Measurements from ENCODE around the gene CELF4.

The CELF4 gene

GRCh38 chr18:37253394-37254235 lies 312.0 kb downstream of the CELF4 start:
- no peak overlapping the region for H3K27ac ChIP-seq (replicated peaks)
- H3K4me3 ChIP-seq (replicated peaks; ENCODE audit: insufficient read depth, low read length) = no peak overlapping the region
- H3K27me3 ChIP-seq (ENCODE audit: insufficient read depth, poor library complexity, severe bottlenecking) = peaks cover 67% of the 10 kb centered on the region
- TF ChIP-seq REST (IDR thresholded peaks at IDR 0.05; ENCODE audit: insufficient replicate concordance, low read depth) (no peak), POLR2AphosphoS5 (IDR thresholded peaks at IDR 0.05; ENCODE audit: low read depth) (no peak), CTCF (IDR thresholded peaks at IDR 0.05; ENCODE audit: insufficient read depth, low read length) (no peak), GABPA (IDR thresholded peaks at IDR 0.05; ENCODE audit: low read depth) (no peak), SPI1 (IDR thresholded peaks at IDR 0.05; ENCODE audit: borderline replicate concordance, low read depth) (no peak)
- no peak for DNase-seq (ENCODE audit: low read depth in 1 of 2, low spot score in 1 of 2)

GRCh38 chr18:37252854-37253393 lies 312.7 kb downstream of the CELF4 start:
- H3K4me3 ChIP-seq (replicated peaks; ENCODE audit: insufficient read depth, low read length) = no peak overlapping the region
- TF ChIP-seq CTCF (IDR thresholded peaks at IDR 0.05; ENCODE audit: insufficient read depth, low read length) (no peak), SPI1 (IDR thresholded peaks at IDR 0.05; ENCODE audit: borderline replicate concordance, low read depth) (no peak), GABPA (IDR thresholded peaks at IDR 0.05; ENCODE audit: low read depth) (no peak), POLR2AphosphoS5 (IDR thresholded peaks at IDR 0.05; ENCODE audit: low read depth) (no peak), REST (IDR thresholded peaks at IDR 0.05; ENCODE audit: insufficient replicate concordance, low read depth) (no peak)
- no peak for DNase-seq (ENCODE audit: low read depth in 1 of 2, low spot score in 1 of 2)
- H3K27ac ChIP-seq (replicated peaks) = no peak overlapping the region
- peaks cover 62% of the 10 kb centered on the region for H3K27me3 ChIP-seq (ENCODE audit: insufficient read depth, poor library complexity, severe bottlenecking)

- Histone ChIP-seq H3K27me3 (ENCODE audit: insufficient read depth, poor library complexity, severe bottlenecking) (peaks cover 61% of the 10 kb centered on the region), H3K4me3 (replicated peaks; ENCODE audit: insufficient read depth, low read length) (no peak overlapping the region), H3K27ac (replicated peaks) (no peak overlapping the region)
- DNase-seq (ENCODE audit: low read depth in 1 of 2, low spot score in 1 of 2) = no peak
- TF ChIP-seq CTCF (IDR thresholded peaks at IDR 0.05; ENCODE audit: insufficient read depth, low read length) (no peak), POLR2AphosphoS5 (IDR thresholded peaks at IDR 0.05; ENCODE audit: low read depth) (no peak), SPI1 (IDR thresholded peaks at IDR 0.05; ENCODE audit: borderline replicate concordance, low read depth) (no peak), GABPA (IDR thresholded peaks at IDR 0.05; ENCODE audit: low read depth) (no peak), REST (IDR thresholded peaks at IDR 0.05; ENCODE audit: insufficient replicate concordance, low read depth) (no peak)
Measured at GRCh38 chr18:37252342-37252741, 313.3 kb downstream of the CELF4 start.
